HuH-7.5 (cell line): Measurements from ENCODE around the gene EFR3B.
"Not testable (repeated sequence)": the region's sequence is repeated elsewhere in the genome, so short reads cannot be mapped to it uniquely, and the experiment has no call there.

Source experiments
- DNase-seq: peaks from one replicate; pipeline ENCODE4 v3.0.0; 2011; ENCODE audit warnings: low spot score

The EFR3B gene, protein sequence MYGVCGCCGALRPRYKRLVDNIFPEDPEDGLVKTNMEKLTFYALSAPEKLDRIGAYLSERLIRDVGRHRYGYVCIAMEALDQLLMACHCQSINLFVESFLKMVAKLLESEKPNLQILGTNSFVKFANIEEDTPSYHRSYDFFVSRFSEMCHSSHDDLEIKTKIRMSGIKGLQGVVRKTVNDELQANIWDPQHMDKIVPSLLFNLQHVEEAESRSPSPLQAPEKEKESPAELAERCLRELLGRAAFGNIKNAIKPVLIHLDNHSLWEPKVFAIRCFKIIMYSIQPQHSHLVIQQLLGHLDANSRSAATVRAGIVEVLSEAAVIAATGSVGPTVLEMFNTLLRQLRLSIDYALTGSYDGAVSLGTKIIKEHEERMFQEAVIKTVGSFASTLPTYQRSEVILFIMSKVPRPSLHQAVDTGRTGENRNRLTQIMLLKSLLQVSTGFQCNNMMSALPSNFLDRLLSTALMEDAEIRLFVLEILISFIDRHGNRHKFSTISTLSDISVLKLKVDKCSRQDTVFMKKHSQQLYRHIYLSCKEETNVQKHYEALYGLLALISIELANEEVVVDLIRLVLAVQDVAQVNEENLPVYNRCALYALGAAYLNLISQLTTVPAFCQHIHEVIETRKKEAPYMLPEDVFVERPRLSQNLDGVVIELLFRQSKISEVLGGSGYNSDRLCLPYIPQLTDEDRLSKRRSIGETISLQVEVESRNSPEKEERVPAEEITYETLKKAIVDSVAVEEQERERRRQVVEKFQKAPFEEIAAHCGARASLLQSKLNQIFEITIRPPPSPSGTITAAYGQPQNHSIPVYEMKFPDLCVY

DNA sequence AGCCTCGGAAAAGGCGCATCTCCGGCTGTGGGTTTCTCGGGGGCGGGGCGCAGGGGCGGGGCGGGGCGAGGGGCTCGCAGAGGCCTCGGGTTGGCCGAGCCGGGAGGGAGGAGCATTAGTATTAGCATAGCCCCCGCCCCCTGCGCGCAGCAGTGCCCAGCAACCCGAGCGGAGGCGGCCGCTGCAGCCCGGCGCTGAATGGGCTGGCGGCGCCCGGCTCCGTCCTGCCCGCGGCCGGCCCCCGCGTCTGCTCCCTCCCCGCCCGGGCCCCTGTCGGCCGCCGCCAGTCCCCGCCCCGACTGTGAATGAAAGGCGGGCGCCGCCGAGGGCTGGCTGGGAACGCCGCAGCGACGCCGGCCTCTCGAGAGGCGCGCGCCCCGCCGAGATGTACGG, at the start of gene EFR3B:
Gene EFR3B, plus strand, starts transcription at position 149 of the 393 bp plus-strand sequence. Its CDS starts 237 bp downstream, at position 386.
- peak; percentile 82 for DNase-seq

DNA sequence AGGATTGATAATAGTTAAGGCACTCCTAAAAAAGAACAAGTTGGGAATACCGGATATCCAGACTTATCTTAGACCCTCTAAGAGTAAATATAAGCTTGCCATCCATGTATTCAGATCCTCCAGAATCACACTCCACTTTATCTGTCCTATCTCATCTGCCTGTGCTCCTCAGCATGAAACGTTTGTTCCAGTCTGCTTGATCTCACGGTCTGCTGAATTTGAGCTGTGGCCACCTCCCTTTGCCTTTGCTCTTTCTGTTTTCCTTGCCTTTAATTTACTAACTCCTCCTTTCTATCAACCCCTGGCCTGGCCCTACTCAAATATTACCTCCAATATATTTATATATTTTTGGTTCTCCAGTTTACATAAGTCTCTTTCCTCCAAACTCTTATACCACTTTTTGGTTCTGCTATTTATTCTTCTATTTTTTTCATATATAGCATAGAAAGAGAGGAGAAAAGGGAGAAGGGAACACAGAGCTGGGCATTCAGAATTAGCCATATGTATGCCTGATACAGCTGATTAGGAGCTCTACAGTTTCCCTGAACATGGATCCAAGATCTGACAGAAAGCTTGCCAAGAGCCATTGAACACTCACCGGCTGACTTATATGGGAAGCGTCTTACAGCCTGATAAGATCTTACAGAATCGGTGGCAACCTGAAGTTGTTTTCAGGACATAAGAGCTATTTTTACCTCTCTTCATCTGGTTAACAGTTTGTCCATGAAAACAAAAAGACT, 48.3 kb upstream of the EFR3B start:
- no peak for DNase-seq

DNA sequence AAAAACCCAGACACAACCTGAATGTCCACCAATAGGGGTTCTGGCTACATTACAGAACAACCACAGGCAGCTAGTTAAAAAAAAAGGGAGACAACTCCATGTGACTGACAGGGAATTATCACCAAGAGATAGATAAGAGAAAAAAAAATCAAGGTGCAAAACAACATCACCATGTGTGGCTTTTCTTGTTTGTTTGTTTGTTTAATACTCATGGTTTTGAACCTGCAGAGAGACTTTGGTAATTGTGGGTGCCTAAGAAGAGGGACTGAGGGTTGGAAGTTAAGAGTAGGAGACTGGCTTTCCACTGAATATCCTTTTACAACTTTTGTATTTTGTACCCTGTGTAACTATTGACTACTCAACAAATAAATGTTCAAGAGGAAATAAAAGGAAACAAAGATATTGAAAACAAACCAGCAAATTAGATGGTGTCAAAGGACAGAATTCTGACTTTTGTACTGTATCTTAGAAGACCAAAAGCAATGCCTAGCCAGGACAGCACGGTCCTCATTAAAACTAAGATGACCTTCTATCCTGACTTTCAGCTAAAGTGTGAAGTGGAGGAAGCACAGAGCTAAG, 47.6 kb upstream of the EFR3B start:
- DNase-seq: no peak

GRCh38 chr2:24999097-24999496, 42.8 kb upstream of the EFR3B start:
- DNase-seq: not testable (repeated sequence)

GRCh38 chr2:25000036-25000435, 41.8 kb upstream of the EFR3B start:
- no peak for DNase-seq

DNA sequence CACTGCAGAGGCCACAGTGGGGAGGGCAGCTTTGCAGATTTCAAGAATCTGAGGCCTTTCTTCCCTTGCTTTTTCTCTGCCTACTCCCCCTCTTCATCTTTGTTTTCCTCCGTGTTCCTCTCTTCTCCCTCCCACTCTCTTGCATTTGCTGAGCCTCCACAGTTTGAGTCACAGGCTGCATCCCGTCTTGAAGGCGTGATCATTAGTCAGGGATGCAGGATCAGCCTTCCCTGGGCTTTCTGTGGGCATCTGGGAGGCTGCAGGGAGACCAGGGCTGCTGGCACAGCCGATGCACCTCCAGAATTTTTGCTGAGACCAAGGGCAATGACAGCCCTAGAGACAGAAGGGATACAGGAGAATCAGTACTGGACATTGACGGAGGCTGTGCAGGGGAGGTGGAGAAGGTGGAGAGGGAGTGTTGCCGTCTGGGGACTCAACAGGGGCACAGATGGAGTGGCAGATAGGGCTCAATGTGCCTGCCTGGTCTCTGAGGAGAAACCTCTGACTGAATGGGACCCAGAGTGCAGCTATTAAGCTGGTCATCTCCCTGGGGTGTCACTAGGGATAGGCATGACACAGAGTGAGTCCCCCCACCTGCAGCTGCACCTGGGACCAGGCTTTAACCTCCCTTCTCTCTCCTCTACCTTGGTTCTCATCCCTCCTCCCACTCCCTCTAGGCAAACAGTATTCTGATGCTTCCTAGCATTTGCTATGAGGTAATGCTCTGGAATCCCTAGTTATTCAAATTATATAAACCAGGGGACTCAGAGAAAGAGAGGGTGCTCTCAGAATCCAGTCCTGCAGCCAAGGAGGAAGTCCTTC, 41.2 kb upstream of the EFR3B start:
- DNase-seq: no peak

DNA sequence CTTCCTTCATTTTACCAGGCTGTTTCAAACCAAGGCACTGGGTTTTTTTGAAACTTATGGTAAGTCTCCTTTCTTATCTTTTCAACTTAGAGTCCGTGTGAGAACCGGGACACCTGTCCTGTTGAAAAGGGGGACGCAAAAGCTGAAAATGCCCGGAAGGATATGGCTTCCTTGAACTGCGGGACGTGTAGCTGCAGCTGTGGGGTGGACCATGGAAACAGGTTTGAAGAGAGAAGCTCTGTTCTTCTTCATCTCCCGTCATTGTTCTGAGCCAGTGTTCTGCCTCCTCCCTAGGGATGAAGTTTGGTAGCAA, 40.6 kb upstream of the EFR3B start:
- DNase-seq: no peak

DNA sequence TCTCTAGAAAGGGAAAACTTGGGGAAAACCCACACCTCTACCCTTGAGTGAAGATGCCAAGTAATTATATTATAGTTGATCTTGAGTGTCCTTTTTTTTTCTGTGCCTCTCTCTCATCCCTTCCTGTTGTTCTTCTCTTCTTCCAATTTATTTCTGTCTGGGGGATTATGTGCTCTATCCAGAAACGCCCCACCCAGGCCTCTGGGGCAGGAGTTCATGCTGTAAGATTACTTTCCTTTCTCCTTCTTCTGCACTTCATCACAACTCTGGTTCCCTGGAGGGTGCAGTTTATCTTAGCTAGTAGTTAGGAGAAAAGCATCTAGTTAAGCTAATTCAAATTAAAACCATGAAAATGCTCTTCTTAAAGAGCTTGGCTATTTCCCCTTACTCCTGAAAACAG, 39.8 kb upstream of the EFR3B start:
- DNase-seq: no peak

- DNase-seq: no peak
These were observed 31.9 kb upstream of the EFR3B start for GRCh38 chr2:25009954-25010353.

GRCh38 chr2:25011342-25011741, 30.5 kb upstream of the EFR3B start:
- DNase-seq: not testable (repeated sequence)

DNA sequence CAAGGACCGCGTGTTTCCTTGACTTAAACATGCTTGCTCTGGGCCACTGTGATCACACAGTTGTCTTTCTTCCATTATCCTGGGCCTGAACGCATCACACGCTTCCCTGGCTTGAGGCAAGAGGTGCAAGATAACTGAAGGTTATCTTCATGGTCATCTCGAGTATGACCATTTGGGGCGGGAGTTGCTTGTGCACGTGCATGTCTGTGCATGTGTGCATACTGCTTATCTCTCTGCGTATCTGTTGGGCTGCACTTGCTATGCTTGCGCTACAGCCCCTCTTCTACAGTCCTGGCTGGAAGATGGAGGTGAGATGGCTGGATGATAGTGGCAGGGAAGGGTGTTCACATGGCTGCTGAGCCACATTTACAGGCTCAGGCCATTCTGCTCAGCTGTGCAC, 27.2 kb upstream of the EFR3B start:
- DNase-seq: no peak

DNA sequence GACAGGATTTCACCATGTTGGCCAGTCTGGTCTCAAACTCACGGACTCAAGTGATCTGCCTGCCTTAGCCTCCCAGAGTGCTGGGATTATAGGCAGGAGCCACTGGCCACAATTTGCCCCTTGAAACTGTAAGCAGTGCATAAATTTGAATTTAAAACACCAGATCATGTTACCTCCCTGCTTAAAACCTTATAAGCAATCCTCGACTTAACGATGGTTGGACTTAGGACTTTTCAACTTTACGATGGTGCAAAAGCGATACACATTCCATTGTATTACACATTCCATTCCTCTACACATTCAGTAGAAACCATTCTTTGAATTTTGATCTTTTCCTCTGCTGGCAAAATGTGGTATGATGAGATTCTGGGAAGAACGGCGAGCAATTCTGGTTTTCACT, 23.2 kb upstream of the EFR3B start:
- peak; percentile 18 for DNase-seq

DNA sequence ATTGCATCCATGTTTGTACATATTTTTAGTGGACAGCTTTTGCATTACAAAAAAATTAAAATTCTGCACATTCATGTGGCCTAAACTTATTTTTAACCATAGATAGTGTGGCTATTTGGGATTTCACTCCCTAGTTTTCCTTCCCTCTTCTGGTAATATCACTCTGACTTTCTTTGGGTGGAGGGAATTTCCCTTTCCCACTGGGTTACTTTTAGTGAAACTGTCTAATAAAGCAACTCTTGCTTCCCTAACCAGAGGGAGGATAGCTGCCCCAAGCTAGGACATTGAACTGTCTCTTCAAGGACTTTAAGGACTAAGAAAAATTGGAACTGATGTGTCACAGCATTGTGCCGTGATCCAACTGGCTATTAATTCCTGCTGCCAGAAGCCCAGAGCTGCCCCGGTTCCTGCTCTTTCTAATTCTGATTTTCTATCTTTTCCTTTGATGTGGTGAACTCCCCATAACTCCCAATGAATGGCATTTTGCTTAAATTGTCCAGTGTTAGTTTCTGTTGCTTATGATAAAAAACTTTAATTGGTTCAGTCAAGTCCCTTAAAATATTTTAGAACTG, 20.0 kb upstream of the EFR3B start:
- DNase-seq: no peak

DNA sequence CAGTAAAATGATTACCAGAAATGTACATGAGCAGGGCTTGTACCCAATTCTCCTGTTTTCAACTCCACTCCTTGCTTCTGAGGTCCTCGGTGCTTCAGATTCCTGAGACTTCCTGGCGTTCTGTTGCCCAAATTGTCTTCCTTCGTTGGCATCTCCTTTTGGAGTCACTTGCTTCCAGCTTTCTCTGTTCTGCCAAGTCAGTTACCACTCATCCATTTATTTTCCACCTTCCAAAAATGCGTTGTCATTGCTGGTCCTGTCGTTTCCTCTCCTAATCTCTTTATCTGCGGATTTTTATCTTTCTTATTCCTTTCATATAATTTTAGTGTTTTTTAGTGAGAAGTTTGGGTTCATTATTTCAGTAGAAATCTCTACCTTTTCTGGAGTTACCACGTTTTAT, 18.5 kb upstream of the EFR3B start:
- DNase-seq: no peak

DNA sequence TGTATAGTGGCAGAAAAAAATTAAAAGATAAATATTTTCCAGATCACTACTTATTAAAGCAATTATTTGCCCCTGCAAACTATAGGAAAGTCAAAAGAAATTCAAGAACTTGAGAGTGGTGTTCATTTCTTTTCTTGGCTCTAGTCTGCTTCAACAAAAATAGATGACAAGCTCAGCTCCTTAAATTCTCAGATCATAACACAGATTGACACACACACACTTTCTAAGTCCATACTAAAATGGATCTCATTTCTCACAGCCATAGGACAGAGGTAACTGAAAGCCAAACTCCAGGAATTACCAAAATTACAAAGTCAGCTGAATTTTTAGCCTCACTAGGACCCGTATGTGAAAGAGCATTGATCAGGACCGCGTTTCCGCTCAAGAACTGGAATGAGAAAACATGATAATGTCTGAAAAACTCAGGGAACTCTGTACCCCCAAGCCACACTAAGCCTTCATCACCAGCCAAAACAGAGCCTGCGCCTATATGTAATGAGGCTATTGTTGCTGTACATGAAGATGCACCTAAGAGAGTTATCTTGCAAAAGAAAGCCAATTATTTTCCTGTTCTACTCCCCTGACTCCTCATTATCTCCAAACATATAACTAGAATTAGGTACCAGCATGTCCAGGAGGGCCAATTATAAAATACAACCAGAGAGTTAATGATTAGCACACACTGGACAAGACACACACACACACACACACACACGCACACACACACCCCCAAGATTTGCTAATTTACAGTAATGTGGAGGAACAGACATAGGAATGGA, 16.5 kb upstream of the EFR3B start:
- no peak for DNase-seq

DNA sequence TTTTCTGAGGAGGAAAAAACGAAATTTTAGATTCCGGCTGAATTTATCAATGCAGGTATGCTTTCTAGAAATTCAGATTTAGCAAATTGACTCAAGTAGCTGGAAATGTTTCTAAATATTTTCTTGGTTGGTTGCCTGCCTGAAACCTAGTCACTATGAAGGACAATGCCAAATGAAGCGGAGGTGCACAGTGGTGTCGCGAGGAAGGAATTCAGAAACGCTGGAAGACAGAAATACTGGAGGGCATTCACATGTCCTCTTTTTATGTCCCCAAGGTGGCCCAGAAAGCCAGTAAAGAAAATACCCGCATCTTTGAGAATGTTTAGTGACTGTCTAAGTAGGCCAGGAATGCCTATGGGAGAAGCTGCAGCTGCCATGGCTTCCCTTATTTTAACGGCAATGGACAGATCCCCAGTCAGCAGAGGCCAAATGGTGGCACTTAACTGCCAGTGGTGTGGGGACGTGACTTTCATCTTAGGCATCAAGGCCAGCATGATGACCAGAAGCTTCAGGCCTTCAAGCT, 15.8 kb upstream of the EFR3B start:
- DNase-seq: no peak

DNA sequence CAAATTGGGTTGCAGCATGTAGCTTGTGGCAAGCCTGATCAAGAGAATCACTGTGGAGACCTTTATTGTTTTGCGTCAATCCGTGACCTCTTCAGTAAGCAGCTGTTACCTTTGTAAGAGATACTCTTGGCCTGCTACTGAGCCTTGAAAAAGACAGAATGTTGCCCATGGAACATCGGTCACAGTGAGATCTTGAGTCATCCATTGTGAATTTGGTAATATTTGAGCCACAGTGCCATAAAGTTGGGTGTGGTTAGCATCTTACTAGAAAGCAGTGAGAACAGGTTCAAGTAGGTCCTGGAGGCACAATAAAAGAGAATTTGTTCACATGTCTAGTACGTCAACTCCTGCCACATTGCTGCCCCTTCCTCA, 12.7 kb upstream of the EFR3B start:
- DNase-seq: no peak

GRCh38 chr2:25030702-25031101, 11.2 kb upstream of the EFR3B start:
- DNase-seq: no peak

DNA sequence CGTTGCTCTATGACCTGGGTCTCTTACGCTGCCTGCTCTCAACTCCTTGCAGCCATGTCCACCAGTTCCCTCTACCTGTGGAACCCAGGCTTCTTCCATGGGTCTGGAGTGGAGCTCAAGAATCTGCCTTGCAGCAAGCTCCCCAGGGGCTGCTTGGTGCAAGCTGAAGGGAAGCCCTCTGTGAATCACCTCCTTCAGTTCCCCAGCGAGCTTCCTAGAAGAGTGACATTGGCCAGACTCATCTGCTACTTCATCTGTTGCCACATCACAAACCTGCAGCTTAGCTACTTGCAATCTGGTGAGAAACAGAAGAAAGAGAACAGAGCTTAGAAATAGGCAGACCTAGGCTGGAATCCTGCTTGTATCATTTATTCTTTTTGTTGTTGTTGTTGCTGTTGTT, 9.8 kb upstream of the EFR3B start:
- no peak for DNase-seq

DNA sequence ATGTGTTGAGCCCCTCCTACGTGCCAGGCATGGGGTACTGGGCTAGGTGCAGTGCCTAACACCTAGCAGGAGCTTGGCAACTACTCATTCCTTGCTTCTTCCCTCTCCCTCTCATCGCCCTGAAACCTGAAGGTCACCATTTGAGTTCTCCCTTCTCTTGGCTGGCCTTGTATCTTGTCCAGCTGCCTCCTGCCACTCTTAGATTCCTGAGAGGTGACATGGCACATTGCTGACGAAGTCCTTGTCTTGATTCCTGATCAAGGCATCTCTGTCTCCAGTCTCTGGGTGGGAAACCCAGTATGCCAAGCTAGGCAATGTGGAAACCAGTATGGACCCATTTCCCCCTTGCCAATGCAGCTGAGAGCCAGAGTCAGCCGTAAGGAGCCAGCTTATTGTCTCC, 9.0 kb upstream of the EFR3B start:
- DNase-seq: no peak
